ENCODE data around the gene MALRD1. TPM values are rescaled to one million over a fixed set of nuclear protein-coding genes. Genes with fewer than 3 reads are reported as not detected.

MALRD1 gene
- total RNA-seq, 1 experiment from 2014 or later, result 8.2 TPM

DNA sequence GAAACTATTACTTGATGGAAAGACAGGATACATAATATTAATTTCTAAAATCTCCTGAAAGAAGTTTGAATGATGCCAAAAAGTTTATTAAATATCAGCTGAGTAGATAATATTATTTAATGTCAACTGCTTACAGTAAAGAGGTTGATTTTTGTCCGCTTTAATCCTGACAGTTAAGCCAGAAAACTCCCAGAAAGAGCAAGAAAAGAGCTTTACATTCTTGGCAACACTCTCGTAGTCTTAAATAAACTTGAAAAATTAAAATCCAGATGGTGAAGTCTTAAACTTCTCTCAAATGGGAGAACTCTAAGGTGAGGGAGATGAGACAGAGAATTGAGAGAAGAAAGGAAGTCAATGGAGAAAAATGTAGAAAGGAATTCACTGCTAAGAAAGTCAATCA is 568.4 kb downstream of the MALRD1 start:
- Mint-ChIP-seq H3K9me3 (ENCODE audit: unreplicated experiment) (peaks cover 8% of the 10 kb centered on the region), H3K4me3 (ENCODE audit: unreplicated experiment) (no peak overlapping the region), H3K36me3 (ENCODE audit: insufficient read depth, unreplicated experiment) (no peaks in the 10 kb centered on the region), H3K27me3 (ENCODE audit: insufficient read depth, unreplicated experiment) (no peaks in the 10 kb centered on the region), H3K27ac (ENCODE audit: unreplicated experiment) (no peak overlapping the region), H3K4me1 (ENCODE audit: low read depth, unreplicated experiment) (no peaks in the 10 kb centered on the region)
- TF ChIP-seq, protein P1, sequence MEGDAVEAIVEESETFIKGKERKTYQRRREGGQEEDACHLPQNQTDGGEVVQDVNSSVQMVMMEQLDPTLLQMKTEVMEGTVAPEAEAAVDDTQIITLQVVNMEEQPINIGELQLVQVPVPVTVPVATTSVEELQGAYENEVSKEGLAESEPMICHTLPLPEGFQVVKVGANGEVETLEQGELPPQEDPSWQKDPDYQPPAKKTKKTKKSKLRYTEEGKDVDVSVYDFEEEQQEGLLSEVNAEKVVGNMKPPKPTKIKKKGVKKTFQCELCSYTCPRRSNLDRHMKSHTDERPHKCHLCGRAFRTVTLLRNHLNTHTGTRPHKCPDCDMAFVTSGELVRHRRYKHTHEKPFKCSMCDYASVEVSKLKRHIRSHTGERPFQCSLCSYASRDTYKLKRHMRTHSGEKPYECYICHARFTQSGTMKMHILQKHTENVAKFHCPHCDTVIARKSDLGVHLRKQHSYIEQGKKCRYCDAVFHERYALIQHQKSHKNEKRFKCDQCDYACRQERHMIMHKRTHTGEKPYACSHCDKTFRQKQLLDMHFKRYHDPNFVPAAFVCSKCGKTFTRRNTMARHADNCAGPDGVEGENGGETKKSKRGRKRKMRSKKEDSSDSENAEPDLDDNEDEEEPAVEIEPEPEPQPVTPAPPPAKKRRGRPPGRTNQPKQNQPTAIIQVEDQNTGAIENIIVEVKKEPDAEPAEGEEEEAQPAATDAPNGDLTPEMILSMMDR (IDR thresholded peaks at IDR 0.05; ENCODE audit: insufficient read depth in 1 of 2, low read depth in 1 of 2, low read length in 1 of 2, severe bottlenecking in 1 of 2, unreplicated experiment in 1 of 2), result no peak
- Histone ChIP-seq H3K4me1 (no peaks in the 10 kb centered on the region), H3K9me3 (no peaks in the 10 kb centered on the region; the same call in 1 of the 2 replicates), H3K4me3 (ENCODE audit: low read depth, low read length) (no peak overlapping the region), H3K36me3 (ENCODE audit: control insufficient read depth, insufficient read depth, low read length) (no peaks in the 10 kb centered on the region), H3K27me3 (replicated peaks; ENCODE audit: control insufficient read depth, insufficient read depth, low read length) (no peaks in the 10 kb centered on the region)
- ChIA-PET CTCF (no interaction called here), POLR2A (no interaction called here)
- no TSS peak for BruUV-seq (replicated peaks)
- DNase-seq, result no peak
- intact Hi-C loops (cut with micrococcal nuclease; ENCODE audit: unreplicated experiment), result no loop called here

DNA sequence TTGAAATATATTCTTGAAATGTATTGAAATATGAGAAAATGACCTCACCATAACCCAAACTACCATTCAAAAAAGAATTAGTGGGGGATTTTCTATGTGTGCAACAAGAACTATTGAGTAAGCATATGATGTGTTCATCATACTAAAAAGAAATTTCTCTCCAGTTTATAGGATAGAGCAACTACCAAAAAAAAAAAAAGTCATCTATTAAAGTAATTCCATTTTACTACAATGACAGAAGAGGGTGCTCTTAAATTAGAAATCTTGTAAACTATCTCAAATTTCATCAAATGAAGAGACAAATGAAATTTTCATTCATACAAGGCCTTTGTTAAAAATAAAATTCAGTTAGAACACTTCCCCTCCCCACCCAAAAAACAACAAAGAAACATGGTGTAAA is 572.2 kb downstream of the MALRD1 start:
- TF ChIP-seq, protein P1 (IDR thresholded peaks at IDR 0.05; ENCODE audit: insufficient read depth in 1 of 2, low read depth in 1 of 2, low read length in 1 of 2, severe bottlenecking in 1 of 2, unreplicated experiment in 1 of 2), result no peak
- DNase-seq, result no peak
- Histone ChIP-seq H3K27me3 (replicated peaks; ENCODE audit: control insufficient read depth, insufficient read depth, low read length) (no peaks in the 10 kb centered on the region), H3K9me3 (no peaks in the 10 kb centered on the region), H3K4me3 (ENCODE audit: low read depth, low read length) (no peak overlapping the region), H3K36me3 (ENCODE audit: control insufficient read depth, insufficient read depth, low read length) (no peaks in the 10 kb centered on the region), H3K4me1 (no peaks in the 10 kb centered on the region)
- ChIA-PET POLR2A (no interaction called here), CTCF (no interaction called here)
- Mint-ChIP-seq H3K36me3 (ENCODE audit: insufficient read depth, unreplicated experiment) (no peaks in the 10 kb centered on the region), H3K9me3 (ENCODE audit: unreplicated experiment) (no peaks in the 10 kb centered on the region), H3K27ac (ENCODE audit: unreplicated experiment) (no peak overlapping the region), H3K4me1 (ENCODE audit: low read depth, unreplicated experiment) (no peaks in the 10 kb centered on the region), H3K4me3 (ENCODE audit: unreplicated experiment) (no peak overlapping the region), H3K27me3 (ENCODE audit: insufficient read depth, unreplicated experiment) (no peaks in the 10 kb centered on the region)
- intact Hi-C loops (cut with micrococcal nuclease; ENCODE audit: unreplicated experiment), result no loop called here
- no TSS peak for BruUV-seq (replicated peaks)

GRCh38 chr10:19623321-19623720 is 574.7 kb downstream of the MALRD1 start:
- Histone ChIP-seq H3K4me1 (no peaks in the 10 kb centered on the region), H3K9me3 (no peaks in the 10 kb centered on the region), H3K4me3 (ENCODE audit: low read depth, low read length) (no peak overlapping the region), H3K27me3 (replicated peaks; ENCODE audit: control insufficient read depth, insufficient read depth, low read length) (no peaks in the 10 kb centered on the region), H3K36me3 (ENCODE audit: control insufficient read depth, insufficient read depth, low read length) (no peaks in the 10 kb centered on the region)
- no peaks in the 10 kb centered on the region for H3K9me3 Mint-ChIP-seq (ENCODE audit: unreplicated experiment)
- no peaks in the 10 kb centered on the region for H3K27me3 Mint-ChIP-seq (ENCODE audit: insufficient read depth, unreplicated experiment)
- TF ChIP-seq, protein P1 (IDR thresholded peaks at IDR 0.05; ENCODE audit: insufficient read depth in 1 of 2, low read depth in 1 of 2, low read length in 1 of 2, severe bottlenecking in 1 of 2, unreplicated experiment in 1 of 2), result no peak
- no peak for DNase-seq
- CTCF ChIA-PET, result no interaction called here
- BruUV-seq (replicated peaks), result no TSS peak
- H3K4me1 Mint-ChIP-seq (ENCODE audit: low read depth, unreplicated experiment), result no peaks in the 10 kb centered on the region
- H3K36me3 Mint-ChIP-seq (ENCODE audit: insufficient read depth, unreplicated experiment), result no peaks in the 10 kb centered on the region
- intact Hi-C loops (cut with micrococcal nuclease; ENCODE audit: unreplicated experiment), result no loop called here
- no peak overlapping the region for H3K4me3 Mint-ChIP-seq (ENCODE audit: unreplicated experiment)
- POLR2A ChIA-PET, result no interaction called here
- no peak overlapping the region for H3K27ac Mint-ChIP-seq (ENCODE audit: unreplicated experiment)
